NCI-H128 (cell line): ENCODE measurements around the gene CD83.

Experiments used
- DNase-seq: peaks from one replicate; lab custom pipeline; 2025; ENCODE audit not compliant: unreplicated experiment; lab: John Stamatoyannopoulos, UW

CD83 gene

DNA sequence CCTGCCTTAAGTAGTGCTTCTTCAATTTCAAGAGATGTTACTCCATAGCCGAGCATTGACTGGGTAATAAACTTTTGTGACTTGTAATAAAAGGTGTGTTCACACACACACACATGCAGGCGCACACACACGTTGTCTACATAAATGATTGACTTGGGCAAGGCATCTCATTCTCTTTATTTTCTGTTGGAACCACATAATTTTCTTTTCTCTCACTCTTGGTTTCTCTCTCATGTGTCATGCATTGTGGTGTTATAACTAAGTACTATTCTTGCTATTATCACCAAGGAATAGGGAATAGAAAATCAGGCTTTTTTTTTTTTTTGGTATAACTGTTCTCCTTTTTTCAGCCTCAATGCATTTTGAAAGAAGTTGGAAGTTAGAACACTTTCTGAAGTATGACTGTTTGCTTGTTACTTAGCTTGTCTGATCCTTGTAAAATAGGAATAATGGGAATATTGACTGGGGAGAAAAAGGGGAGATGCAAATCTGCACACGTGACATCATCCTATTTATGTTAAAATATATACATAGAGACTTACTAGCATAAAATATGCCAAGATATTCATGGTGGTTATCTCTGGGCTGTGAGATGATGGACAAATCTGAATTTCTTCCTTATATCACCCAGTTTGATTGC lies 26.1 kb upstream of the CD83 start:
- DNase-seq, result no peak

DNA sequence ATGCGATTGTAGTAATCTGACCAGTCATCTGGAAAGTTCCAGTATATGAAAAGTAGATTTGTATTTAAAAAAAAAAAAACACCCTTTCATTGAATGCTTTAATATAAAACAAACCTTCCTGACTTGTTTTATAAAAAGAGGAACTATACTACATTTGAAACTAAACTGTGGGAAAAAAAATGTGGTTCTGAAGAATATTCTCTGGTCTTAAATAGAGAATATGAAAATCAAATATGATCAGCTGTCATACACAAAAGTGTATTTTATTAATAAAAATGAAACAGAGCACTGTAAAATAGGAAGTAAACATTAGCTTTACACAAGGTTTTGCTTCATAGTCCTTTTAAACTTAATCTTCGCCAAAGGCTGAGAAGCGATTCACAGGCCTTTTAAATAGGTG lies 25.3 kb upstream of the CD83 start:
- DNase-seq, result no peak

DNA sequence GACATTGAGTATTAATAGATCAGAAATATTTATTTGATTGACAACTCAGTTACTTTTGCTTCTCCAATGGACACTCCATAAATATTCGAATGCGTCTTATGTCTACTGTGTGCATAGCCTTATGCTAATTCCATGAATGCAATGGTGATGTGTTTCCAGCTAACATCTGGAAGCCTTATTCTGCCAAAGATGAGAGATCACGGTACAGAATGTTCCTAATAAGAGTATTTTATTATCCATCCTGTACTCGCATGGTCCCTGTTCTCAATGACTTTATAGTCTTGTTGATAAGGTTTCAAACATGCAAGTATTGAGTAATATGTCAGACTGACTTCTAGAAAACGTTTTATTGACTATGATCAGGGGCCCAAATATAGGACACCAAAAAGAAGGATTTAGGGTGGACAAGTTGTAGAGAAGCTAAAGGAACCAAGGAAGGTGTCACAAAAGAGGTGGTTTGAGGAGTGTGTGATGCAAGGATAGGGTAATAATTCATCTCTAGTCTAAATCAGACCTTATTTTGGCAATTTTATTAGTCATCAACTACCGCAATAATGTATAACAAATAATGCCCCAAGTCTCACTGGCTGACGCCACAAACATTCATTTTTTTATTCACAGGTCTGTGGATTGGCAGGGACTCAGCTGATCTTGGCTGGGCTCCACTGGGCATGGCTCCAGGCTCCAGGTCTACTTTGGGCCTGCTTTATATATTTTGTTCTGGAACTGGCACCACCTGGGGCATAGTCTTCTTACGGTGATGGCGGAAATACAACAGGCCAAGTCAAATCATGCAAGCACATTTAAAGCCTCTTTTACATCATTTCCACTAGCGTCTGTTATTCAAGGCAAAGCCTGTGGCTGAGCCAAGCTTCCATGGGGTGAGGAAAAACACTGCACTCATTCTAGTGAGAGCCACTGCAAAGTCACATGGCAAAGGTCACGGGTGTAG lies 24.5 kb upstream of the CD83 start:
- no peak for DNase-seq

DNA sequence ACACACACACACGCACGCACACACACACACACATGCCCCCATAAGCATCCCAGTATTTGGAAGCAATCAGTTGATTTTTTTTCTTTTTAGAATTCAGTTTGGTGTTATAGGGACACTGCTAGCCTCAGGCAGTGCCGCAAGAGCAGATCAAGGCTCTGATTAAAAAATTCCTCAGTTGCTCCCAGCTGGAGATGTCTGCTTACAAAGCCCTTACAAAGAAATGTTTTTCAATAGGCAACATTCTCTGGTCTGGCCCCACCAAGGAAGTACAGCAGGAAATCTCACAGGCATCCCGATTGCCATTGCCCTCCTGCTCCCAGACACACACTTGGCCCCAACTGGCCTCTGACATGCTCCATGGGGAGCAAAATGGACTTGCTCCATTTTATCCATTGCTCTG lies 22.9 kb upstream of the CD83 start:
- DNase-seq, result no peak

DNA sequence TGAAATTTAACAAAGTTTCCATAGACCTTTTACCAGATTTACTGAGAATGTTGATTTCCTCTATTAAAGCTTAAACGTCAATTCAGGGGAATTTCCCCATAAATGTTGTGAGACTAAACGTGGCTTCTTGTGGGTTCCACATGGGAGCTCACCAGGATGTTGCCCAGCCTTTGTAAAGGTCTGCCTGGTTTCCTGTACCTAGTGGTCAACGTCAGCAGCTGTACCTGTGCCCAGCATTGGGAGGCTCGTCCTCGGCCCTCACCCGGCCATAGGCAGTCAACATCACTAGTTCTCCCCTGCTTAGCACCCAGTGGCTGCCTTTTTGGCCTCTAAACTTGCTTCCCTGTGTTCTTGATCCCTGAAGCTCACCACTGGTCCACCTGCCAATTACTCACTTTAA lies 22.1 kb upstream of the CD83 start:
- DNase-seq, result no peak

DNA sequence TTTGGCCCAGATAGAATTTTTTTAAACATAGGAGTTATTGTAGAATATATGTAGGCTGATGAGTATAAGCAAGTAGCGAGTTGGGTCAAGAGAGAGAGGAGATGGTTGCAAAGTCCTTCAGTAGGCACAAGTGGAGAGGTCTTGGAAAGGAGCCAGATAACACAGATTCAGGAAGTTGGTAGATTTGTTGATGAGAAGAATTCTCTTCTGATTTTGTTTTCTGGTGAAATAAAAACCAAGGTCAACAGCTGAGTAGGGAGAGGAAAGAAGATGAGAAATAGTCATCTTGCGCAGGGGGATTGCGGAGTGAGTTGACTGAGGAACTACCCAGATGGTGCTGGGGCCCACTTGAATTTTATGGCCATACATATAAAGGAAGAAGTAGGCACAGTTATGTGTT lies 17.4 kb upstream of the CD83 start:
- DNase-seq, result no peak

DNA sequence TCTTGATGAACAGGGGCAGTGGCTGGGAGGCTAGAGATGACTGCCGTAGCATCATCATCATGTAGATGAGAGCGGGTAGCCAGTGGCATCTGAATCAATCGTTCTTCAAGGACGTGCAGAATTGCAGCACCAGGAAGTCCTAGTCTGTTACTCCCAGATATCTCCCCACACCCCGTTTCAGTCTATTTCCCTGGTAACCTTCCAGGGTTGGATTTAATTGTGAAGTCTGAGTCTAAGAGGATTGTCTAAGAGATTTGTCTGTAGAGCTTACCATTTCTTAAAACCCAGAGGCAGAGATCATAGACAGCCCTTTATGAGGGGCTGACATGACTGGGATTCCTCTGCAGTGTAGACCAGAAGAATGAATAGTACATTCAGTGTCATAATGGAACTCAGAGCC lies 16.6 kb upstream of the CD83 start:
- DNase-seq, result no peak

DNA sequence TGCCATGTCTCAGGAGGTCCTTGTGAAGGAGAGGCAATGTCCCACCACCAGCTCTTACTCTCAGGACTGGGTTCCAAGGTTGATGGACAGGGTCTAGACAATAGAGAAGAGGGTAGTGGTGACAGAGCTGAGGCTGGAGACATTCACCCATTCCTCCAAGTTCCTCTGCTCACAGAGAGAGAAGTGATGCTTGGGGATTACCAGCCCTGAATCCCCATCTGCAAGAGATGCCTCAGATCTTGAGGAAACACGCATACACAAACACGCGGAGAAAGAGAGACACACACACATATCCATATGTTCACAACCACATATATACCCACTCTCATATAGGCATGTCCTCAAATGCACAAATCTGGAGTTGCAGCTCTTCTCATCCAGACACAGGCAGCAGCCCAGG lies 15.2 kb upstream of the CD83 start:
- DNase-seq, result no peak

DNA sequence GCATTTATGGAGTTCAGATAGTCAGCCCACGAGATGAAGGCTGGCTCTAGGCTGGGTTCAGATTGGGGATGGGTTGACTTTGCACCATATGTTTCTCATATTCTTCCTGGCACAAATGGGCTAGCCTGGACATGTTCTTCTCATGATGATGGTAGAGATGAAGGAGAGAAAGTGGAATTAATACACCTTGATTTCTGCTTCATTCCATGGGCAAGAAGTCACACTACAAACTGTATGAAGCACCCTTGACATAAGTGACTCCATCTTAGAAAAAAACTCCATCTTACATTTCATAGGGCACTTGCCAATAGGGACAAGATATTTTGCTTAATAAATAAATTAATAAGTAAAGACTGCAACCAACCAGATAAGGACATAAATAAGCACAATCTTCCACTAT lies 12.0 kb upstream of the CD83 start:
- no peak for DNase-seq

DNA sequence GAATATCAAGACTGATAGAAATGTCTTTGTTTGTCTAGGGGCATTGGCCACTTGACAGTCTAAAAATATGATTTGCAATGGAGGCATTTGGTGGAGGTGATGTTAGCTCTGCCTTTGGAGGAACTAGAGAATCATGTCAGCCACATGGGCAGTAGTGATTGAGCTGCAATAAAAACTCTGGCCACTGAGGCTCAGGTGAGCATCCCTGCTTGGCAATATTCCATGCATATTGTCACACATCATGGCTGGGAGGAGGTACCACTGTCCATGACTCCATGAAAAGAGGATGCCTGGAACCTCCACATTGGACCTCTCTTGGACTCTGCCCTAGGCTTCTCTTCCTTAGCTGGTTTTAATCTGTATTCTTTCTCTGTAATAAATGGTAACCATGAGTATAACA lies 10.6 kb upstream of the CD83 start:
- no peak for DNase-seq

DNA sequence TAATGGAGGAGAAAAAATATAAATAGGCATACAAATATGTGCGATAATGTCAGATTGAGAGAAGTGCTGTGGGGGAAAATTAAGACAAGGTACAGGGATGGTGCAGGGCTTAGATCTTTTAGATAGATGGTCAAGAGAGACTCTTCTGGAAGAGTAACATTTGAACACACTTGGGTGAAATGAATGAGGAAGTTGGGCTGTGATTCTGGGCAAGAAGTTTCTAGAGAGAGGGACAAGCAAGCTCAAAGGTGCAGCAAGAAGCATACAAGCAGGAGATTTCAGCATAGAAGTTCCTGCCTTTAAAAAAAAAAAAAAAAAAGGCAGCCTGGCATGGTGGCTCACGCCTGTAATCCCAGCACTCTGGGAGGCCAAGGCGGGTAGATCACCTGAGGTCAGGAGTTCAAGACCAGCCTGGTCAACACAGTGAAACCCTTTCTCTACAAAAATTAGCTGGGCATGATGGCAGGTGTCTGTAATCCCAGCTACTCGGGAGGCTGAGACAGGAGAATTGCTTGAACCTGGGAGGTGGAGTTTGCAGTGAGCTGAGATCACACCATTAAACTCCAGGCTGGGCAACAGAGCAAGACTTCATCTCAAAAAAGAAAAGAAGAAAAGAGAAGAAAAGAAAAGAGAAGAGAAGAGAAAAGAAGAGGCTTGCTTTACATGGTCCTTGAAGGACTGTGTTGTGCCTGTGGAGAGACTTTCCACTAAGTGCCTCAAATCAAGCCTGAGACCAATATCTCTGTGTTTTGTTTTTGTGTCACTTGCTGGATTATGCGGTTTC lies 9.7 kb upstream of the CD83 start:
- DNase-seq, result no peak

DNA sequence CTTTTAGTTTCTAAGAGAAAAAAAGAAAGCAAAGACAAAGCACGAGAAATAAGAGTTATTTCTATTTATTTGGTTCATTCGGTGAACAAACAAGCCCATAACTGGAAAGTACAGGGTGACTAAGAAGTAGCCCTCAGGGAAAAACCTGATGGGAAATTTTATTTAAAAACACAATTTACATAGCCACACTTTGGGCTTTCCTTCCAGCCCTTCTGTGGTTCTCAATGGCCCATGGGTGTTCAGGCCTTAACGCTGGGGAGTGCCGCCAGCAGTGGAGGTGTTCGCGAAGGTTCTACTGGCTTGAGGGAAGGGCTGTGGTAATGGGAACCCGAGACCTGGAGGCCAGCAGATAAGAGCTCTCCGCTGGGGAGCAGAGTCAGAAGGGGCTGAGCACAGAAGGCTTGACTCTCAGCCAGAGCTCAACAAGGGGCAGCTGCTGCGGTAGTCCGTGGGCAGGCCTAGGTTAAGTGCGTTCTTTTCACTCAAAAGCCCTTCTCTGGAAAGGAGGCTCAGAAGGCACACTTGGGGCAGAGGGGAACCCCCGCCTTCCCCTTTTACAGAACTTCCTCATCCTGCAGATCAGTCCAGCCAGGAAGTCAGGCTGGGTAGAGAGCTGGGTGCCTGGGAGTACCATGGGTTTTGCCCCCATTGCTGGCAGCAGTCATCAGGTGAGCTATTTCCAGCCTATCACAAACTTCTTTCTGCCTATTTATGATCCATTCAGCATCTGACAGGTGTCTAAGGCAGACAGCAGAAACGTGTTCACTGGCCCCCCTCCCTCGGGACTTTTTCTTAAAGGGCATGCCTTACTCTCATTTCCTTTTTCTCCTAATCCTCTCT lies 8.8 kb upstream of the CD83 start:
- DNase-seq, result no peak

DNA sequence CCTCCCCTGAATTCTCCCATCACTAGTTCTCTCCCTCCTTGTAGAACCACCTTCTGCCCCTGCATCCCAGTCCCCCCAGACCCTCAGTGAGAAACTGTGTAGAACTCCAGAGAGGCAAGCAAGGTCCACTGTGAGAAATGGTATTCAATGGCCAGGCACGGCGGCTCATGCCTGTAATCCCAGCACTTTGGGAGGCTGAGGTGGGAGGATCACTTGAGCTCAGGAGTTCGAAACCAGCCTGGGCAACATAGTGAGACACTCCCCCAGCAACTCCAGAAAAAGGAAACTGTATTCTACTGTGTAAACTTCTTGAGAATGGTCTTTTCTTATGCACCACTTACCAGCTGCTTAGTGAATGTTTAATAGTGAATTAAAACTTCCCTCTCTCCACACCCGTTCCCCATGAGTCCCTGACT lies 8.2 kb upstream of the CD83 start:
- DNase-seq, result no peak

DNA sequence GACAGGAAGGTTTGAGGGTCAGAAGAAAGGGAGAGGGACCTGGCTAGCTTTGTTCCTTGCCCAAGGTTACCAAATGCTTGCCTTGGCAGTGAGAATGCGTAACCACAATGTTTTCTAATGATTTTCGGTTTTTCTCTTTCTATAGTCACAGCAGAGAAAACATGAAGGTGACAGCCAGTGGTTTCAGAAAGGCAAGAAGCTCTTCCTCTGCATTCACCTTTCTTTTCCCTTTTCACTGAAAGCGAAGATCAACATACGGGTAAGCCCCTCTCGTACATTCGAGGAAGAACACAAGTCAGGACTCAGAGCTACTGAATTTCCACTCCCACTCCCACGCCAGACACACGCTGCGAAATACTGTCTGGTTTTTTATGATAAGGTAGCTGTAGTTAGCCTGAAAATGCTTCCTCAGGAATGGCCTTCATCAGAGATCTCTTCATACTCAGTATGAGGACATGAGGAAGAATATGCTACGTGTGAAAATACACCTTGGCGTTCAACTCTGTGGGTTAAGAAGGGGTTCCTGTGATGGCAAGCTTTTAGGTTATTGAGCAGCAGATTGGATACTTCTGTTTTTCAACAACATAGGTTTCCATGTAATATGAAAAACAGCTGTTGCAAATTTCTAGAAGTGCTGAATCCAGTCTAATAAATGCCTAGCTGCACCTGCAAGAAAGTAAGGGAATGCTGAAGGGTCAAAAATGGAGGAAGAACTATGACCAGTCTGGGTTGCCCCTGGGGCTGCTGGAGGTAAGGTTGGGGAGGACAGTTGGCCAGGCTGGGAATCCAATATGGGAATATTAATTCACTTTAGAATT lies 7.4 kb upstream of the CD83 start:
- no peak for DNase-seq

DNA sequence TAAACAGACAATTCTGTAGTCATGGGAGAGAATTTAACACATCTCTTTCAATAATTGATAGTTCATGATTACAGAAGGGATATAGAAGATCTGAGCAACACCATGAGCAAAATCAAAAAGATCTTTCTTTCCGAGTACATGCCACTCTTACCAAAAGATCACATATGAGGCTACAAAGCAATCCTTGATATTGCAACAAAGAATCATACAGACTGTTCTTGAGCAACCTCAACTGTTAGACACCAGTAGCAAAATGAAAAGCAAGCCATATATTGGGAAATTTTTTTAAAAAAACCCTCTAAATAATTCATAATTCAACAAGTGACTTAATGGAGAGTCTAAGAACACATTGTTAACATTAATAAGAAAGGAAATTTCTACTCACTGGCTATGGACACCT lies 3.6 kb upstream of the CD83 start:
- no peak for DNase-seq

DNA sequence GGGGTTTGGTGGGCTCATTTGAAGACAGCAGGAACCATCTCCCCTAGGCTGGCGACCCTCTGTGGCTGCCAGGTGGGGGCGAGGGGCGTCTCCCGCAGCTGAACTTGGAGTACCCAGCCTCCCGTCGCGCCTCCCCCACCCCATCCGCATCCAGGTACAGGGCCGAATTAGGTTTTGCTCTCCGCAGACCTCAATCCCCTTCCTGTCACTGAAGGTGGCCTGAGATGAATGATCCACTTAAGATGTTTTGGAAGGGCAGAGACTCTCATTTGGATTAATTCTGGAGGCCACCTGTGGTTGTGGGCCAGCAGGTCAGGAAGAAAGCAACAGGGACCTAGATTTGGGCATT lies 493 bp downstream of the CD83 start:
- no peak for DNase-seq

DNA sequence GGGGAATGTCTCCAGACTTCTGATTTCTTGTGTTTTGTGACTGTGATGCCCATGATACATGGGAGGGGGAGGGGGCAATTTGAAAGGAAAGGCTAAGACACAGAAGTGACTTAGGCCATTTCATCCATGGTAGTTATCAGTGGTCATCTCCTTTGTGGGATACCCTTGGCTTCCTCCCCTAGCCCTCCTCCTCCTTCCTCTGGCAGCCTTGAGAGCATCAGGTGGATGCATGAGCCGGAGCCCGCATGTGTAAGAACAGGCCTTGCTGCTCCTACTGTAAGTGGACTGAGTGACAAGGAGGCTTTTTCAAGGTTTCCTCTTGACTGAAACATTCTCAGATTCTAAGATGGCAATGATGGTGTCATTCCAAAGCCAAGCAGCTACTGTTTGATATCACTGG lies 874 bp downstream of the CD83 start:
- DNase-seq, result no peak

DNA sequence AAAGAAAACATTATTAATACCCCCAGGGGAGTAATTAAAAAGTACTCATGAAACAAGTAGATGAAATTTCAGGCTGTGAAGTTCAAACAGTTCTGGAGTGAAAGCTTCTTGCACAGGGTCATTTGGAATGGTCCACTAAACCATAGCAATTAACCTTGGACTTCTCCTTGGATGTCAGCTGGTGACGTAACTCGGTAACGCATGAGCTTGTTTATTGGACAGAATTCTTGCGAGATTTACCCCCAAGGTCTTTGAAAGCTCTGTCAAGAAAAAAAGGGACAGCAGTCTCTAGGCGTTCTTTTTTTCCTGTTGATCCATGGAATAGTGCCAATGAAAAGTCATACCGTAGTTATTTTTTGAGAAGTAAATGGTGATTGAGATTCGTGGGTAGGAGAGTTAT lies 2.2 kb downstream of the CD83 start:
- DNase-seq, result no peak

DNA sequence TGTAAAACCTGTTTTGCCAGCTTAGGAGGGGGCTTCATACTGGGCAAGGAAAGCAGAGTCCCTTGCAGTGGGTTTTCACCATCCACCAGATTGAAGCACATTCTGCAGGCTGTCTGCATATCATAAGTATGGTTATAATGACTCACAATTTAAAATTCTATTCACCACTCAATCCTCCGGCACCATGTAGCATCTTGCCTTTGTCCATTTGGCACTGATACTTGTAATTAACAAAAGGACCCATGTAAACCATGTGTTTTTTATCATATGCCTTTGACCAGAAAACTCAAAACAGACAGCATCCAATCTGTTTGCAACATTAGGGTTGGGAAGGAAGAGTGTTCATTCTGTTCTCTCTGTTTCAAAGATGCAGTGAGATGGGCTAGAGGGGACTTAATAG lies 3.0 kb downstream of the CD83 start:
- DNase-seq, result no peak

DNA sequence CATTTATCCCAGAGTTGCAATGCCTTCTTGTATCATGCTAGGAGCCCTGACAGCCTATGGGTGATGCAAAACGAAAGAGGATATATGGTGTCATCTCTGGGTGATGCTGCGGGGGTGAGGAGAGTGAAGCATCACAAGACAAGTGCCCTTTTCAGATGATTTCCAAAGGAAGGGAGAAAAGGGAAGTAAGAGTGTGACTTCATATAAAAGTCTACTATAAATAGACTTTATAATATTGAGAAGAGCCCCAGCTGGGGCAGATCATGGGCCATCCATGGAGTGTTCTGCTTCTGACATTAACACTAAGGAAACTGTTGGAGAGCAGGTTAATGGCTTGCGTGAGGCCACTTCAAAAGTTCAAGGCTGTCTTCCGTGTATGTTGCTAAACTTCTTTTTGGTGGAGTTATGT lies 4.4 kb downstream of the CD83 start:
- DNase-seq, result no peak
